GM19193 (cell line): ENCODE measurements around the gene KRTAP3-1.

Experiments
- POLR2A ChIP-seq: IDR thresholded peaks from 4 replicates; pipeline ENCODE4 v1.6.1; 2011; ENCODE audit not compliant: insufficient read depth, insufficient read length; ENCODE audit errors: extremely low read depth

The KRTAP3-1 gene

DNA sequence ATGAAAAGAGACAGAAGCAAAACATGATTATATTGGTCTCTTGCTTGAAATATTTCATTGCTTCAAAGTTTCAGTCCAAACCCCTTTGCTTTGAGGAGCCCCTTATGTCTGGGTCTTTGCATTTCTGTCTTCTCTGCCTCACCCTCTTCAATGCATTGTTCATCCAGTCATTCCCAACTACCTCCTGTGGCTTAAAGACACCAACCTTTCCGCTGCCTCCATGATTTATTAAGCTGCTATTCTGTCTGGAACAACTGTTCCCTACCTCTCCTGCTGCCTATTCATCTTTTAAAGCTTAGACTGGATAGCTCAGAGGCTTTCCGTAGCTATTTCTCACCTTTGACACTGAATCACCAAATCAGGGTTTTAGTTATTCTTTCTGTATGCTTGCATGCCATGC, 11.6 kb downstream of the KRTAP3-1 start:
- no peak for TF ChIP-seq POLR2A

DNA sequence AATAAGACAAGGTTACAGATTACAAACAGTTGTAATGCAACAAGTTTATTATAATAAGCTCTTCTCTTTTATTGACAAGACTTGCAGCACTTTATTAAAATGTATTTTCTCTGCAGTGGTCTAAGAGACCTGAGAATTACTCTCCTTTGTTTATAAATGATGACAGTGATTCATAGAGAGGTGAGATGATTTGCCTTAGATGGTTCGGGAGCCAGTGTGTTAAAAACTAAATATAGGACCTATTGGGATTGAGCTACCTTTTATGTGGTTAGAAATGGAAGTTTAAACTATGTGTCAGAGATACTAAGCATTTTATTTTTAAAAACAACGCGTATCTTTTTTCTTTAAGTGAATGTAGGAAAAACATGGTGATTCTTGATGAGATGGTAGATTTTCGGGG, 12.1 kb downstream of the KRTAP3-1 start:
- TF ChIP-seq POLR2A, result no peak

- no peak for TF ChIP-seq POLR2A
Measured at GRCh38 chr17:40995116-40995515, 13.8 kb downstream of the KRTAP3-1 start.

GRCh38 chr17:40993839-40994238, 15.1 kb downstream of the KRTAP3-1 start, which contains the start of gene KRTAP3-3:
TSS of gene KRTAP3-3 (minus strand) at chr17:40994164. CDS start at chr17:40994097, 67 bp downstream.
- TF ChIP-seq POLR2A, result no peak

DNA sequence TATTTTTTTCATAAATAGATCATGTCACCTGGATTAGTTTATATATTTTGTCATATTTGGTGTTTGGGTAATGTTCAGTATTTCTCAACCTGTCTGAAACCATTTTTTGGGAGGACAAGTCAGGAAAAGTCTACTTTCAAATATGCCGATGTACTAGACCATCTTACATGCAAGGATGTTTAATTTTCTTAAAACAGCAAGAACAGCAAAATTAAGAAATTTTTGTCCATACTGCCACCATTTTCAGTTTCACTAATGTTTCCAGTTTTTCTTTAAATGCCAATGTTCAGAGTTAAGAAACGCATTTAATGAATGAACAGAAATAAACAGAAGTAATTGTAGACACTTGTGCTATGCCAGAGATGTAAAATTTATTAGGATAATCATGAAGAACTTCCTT, 15.8 kb downstream of the KRTAP3-1 start:
- TF ChIP-seq POLR2A, result no peak

DNA sequence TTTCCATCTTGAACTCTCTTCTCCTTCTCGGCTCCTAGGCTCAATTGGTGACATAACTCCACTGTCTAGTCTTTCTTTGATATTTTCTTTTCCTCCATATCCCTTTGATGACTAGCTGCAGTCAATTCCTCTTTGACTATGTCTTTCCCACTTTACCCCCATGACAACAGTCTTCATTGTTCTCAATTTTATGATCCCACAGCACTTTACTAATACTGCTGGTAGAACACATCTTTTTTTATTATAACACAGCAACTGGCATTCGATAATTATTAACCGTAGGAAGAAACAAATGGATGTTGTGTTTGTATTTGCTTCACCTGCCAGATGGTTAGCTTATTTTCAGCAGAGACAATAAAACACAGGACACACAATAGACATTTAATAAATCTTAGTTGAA, 16.3 kb downstream of the KRTAP3-1 start:
- TF ChIP-seq POLR2A, result no peak

GRCh38 chr17:40986920-40987319, 22.0 kb downstream of the KRTAP3-1 start:
- TF ChIP-seq POLR2A, result no peak

GRCh38 chr17:40984226-40984625, 24.7 kb downstream of the KRTAP3-1 start, which contains the start of gene KRT40:
TSS of gene KRT40 (minus strand) at chr17:40984326. CDS start at chr17:40984273, 53 bp downstream.
- no peak for TF ChIP-seq POLR2A

- TF ChIP-seq POLR2A, result no peak
Measured at GRCh38 chr17:40981115-40981514, 27.8 kb downstream of the KRTAP3-1 start.

DNA sequence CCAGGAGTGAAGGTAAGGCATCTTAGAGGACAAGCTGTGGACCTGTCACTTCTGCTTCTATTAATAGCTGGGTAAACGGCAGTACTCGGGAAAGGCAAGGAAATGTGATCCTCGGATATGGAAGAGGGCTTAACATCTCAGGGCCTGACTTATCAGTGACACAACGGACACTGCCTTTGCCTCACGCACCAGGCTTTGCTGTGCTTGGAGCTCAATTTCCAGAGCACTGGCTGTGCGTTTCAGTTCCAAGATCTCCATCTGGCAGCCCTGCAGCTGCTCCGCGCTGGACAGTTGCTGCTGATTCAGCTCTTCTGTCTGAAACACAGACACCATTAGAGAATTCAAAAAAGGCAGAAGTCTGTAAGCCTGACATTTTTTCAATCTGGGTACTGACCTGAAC, 28.3 kb downstream of the KRTAP3-1 start:
- no peak for TF ChIP-seq POLR2A

DNA sequence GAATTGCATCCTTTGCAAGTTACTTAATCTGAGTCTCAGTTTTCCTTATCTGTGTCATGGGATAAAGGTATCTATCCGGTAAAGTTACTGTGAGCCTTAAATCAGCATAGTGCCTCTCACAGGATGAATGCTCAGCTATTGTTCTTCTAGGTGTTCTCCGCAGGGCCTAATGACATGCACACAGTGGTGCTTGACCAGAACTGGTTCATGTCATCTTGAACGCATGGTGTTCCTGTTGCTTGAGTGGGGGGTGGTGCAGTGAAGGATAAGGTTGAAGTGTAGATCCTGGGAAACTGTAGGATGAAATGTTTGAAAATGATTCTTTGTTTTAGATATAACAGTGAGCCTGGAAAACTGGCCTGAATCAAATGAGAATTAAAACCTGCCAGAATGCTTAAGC, 28.8 kb downstream of the KRTAP3-1 start:
- no peak for TF ChIP-seq POLR2A

DNA sequence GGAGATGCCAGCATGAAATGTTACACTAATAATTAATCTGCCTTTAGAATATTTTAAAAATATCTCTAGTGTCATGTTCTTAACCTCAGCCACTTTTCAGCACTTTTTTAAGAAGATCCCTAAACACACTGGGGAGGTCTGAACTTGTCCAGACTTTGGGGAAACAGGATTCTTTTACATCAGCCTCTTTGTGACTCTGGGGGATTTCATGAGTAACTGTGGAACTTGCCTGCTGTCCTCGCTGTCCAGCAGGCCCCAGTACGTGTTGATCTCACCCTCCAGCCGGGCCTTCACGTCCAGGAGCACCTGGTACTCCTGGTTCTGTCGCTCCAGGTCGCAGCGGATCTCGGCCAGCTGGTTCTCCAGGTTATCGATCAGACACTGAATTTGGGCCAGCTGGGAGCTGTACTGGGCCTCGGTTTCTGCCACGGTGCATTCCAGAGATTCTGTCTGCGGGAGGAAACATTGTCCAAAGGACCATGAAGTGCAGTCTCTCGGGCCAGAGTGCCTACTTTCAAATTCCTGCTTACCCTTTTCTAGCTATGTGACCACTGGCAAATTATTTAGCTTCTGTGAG, 30.3 kb downstream of the KRTAP3-1 start:
- no peak for TF ChIP-seq POLR2A

- no peak for TF ChIP-seq POLR2A
Measured at GRCh38 chr17:40975516-40975915, 33.4 kb downstream of the KRTAP3-1 start.

- no peak for TF ChIP-seq POLR2A
Measured at GRCh38 chr17:40974366-40974765, 34.6 kb downstream of the KRTAP3-1 start.

DNA sequence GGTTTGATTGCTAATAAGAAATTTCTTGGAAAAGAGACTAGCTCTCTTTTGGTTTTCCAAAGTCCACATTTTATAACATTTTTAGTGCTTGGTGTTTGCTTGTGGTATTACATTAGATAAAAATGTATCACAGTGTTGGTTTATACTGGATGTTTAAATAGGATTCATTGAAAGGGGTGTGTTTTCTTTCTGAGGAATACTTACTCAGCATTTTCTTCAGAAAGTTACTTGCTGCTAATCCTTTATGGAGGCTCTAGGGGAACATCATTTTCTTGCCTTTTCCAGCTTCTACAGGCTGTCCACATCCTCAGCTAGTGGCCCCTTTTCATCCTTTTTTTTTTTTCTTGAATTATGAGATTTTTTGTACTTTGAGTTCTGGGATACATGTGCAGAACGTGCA, 41.3 kb downstream of the KRTAP3-1 start:
- TF ChIP-seq POLR2A, result no peak

- no peak for TF ChIP-seq POLR2A
Measured at GRCh38 chr17:40966848-40967247, 42.1 kb downstream of the KRTAP3-1 start, which contains the start of gene KRT39. TSS of gene KRT39 (minus strand) at chr17:40966948. CDS start at chr17:40966856, 92 bp downstream.

- TF ChIP-seq POLR2A, result no peak
Measured at GRCh38 chr17:40963838-40964237, 45.1 kb downstream of the KRTAP3-1 start.
